ENCODE results near the gene FILIP1L. TPM values are rescaled to one million over a fixed set of nuclear protein-coding genes. Genes with fewer than 3 reads are reported as not detected.

The FILIP1L gene
- polyA plus RNA-seq, 1 donor (not counting 4 experiments of a cell fraction or from before 2014, with no cell fraction given) = 14.7 TPM

- Histone ChIP-seq H3K27me3 (ENCODE audit: control insufficient read depth, extremely low read depth, insufficient read depth, low read length) (no peaks in the 10 kb centered on the region), H3K9me3 (ENCODE audit: control insufficient read depth, low read depth, low read length) (no peaks in the 10 kb centered on the region), H2AFZ (ENCODE audit: control insufficient read depth, low read length) (no peak overlapping the region), H3K9ac (ENCODE audit: control insufficient read depth, extremely low read depth, insufficient read depth, low read length) (peak overlapping the region; percentile 22), H3K4me3 (ENCODE audit: control insufficient read depth in 2 of 3, extremely low read depth in 1 of 3, insufficient read depth in 2 of 3, low read depth in 1 of 3, low read length in 3 of 3) (peak overlapping the region in 1 of 3 experiments; percentile 0), H3K9me1 (ENCODE audit: control insufficient read depth, extremely low read depth, insufficient read depth, low read length) (no peaks in the 10 kb centered on the region), H3K27ac (ENCODE audit: control insufficient read depth, insufficient read depth, low read length) (peak overlapping the region; percentile 74), H4K20me1 (ENCODE audit: control insufficient read depth, extremely low read depth, insufficient read depth, low read length) (no peaks in the 10 kb centered on the region), H3K4me2 (ENCODE audit: control insufficient read depth, extremely low read depth, insufficient read depth, low read depth, low read length) (peak overlapping the region; percentile 55), H3K79me2 (ENCODE audit: control insufficient read depth, insufficient read depth, low read length) (no peaks in the 10 kb centered on the region), H3K4me1 (ENCODE audit: control insufficient read depth, extremely low read depth, insufficient read depth, low read length) (peaks cover 34% of the 10 kb centered on the region), H3K36me3 (ENCODE audit: control insufficient read depth in 2 of 2, extremely low read depth in 1 of 2, insufficient read depth in 2 of 2, low read length in 2 of 2) (no peaks in the 10 kb centered on the region)
- peak; percentile 97 for FAIRE-seq
- TF ChIP-seq EZH2 (IDR thresholded peaks at IDR 0.05; ENCODE audit: low read length) (no peak), CTCF (optimal IDR thresholded peaks at IDR 0.05 in 1 of 3, IDR thresholded peaks at IDR 0.05 in 1 of 3, conservative IDR thresholded peaks at IDR 0.05 in 1 of 3; ENCODE audit: extremely low read depth in 1 of 3, insufficient read depth in 2 of 3, low read length in 3 of 3) (no peak)
- dilution Hi-C loops (cut with MboI; ENCODE audit: extremely low pct_ligation_motif_present, low sequenced_read_pairs) = no loop called here
- no peak for DNase-seq (ENCODE audit: low read depth, low spot score)
These were observed 66.7 kb downstream of the FILIP1L start for GRCh38 chr3:100047455-100048141.

- H3K9ac ChIP-seq (ENCODE audit: control insufficient read depth, extremely low read depth, insufficient read depth, low read length) = no peak overlapping the region
- no peaks in the 10 kb centered on the region for H3K9me3 ChIP-seq (ENCODE audit: control insufficient read depth, low read depth, low read length)
- DNase-seq (ENCODE audit: low read depth, low spot score) = no peak
- TF ChIP-seq EZH2 (IDR thresholded peaks at IDR 0.05; ENCODE audit: low read length) (no peak), CTCF (optimal IDR thresholded peaks at IDR 0.05 in 1 of 3, IDR thresholded peaks at IDR 0.05 in 1 of 3, conservative IDR thresholded peaks at IDR 0.05 in 1 of 3; ENCODE audit: extremely low read depth in 1 of 3, insufficient read depth in 2 of 3, low read length in 3 of 3) (no peak)
- H3K4me3 ChIP-seq (ENCODE audit: control insufficient read depth in 2 of 3, extremely low read depth in 1 of 3, insufficient read depth in 2 of 3, low read depth in 1 of 3, low read length in 3 of 3) = no peak overlapping the region
- H3K27ac ChIP-seq (ENCODE audit: control insufficient read depth, insufficient read depth, low read length) = peak overlapping the region; percentile 74
- peak overlapping the region; percentile 55 for H3K4me2 ChIP-seq (ENCODE audit: control insufficient read depth, extremely low read depth, insufficient read depth, low read depth, low read length)
- no peaks in the 10 kb centered on the region for H3K36me3 ChIP-seq (ENCODE audit: control insufficient read depth in 2 of 2, extremely low read depth in 1 of 2, insufficient read depth in 2 of 2, low read length in 2 of 2)
- no peak for FAIRE-seq
- no peaks in the 10 kb centered on the region for H3K79me2 ChIP-seq (ENCODE audit: control insufficient read depth, insufficient read depth, low read length)
- H3K27me3 ChIP-seq (ENCODE audit: control insufficient read depth, extremely low read depth, insufficient read depth, low read length) = no peaks in the 10 kb centered on the region
- no peak overlapping the region for H2AFZ ChIP-seq (ENCODE audit: control insufficient read depth, low read length)
- H3K9me1 ChIP-seq (ENCODE audit: control insufficient read depth, extremely low read depth, insufficient read depth, low read length) = no peaks in the 10 kb centered on the region
- no peaks in the 10 kb centered on the region for H4K20me1 ChIP-seq (ENCODE audit: control insufficient read depth, extremely low read depth, insufficient read depth, low read length)
- H3K4me1 ChIP-seq (ENCODE audit: control insufficient read depth, extremely low read depth, insufficient read depth, low read length) = peaks cover 40% of the 10 kb centered on the region
- dilution Hi-C loops (cut with MboI; ENCODE audit: extremely low pct_ligation_motif_present, low sequenced_read_pairs) = no loop called here
These were observed 67.3 kb downstream of the FILIP1L start for GRCh38 chr3:100046986-100047385.

Data from keratinocyte (primary cell).